GM12878 (cell line): ENCODE data around the gene ATF3.

ENCODE experiments used
- CHD1 ChIP-seq: IDR thresholded peaks from 2 replicates; pipeline ENCODE4 v1.6.1; 2012; ENCODE audit warnings: low read depth, low read length, improper control_type of control experiment
- POLR2A ChIP-seq: IDR thresholded peaks from 2 replicates; pipeline ENCODE4 v1.6.1; 2011; ENCODE audit warnings: low read depth, mild to moderate bottlenecking, low read length
- SREBF2 ChIP-seq: IDR thresholded peaks from 2 replicates; pipeline ENCODE4 v1.6.1; 2012; ENCODE audit warnings: mild to moderate bottlenecking, low read length

DNA sequence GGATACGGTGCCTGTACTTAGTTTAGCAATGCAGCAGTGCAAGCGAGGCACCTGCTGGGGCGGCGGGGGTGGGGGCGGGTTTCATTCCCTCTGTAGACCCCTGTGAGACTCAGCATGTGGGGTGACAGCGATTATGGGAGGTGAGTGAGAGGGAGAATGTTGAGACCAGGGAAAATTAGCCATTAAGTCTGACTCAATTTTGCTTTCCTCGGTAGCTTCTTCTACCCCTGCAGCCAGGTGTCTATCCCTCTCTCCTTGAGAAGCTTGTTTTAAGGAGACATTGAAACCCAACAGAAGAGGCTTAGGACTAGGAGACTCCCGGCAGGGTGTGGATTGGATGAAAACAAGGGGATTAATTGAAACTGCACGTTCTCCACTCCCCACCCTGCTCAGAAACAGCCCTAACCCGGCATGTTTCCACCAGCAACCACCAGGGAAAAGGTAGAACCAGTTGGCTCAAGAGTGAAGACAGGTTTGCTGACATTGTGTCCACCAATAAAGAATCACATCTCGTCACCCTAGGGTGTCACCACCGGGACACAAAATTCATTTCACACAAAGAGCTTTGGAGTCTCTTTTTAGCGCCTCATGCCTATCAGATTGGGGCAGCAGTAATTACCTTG, 20.6 kb upstream of the ATF3 start:
- TF ChIP-seq CHD1 (no peak), SREBF2 (no peak), POLR2A (no peak)
